Neural progenitor cell (in vitro differentiated cells): ENCODE measurements around the gene ABCA1. TPM values are rescaled to one million over a fixed set of nuclear protein-coding genes. Genes with fewer than 3 reads are reported as not detected.

Source experiments
- DNase-seq: peaks from one replicate; pipeline ENCODE4 v3.0.0-alpha.2; 2016; ENCODE audit warnings: low spot score
- H2AFZ ChIP-seq: fragments of 200-600 bp; sonication (generic); replicated peaks from 2 replicates; pipeline ENCODE4 v1.6.1; 2016; ENCODE audit warnings: antibody characterized with exemption
- H3F3A ChIP-seq: fragments of 200-600 bp; sonication (generic); 2 replicates; pipeline ENCODE4 v1.6.1; 2016; ENCODE audit warnings: antibody characterized with exemption, low read depth
- H3K27ac ChIP-seq: fragments of 200-600 bp; sonication (generic); 2 replicates; pipeline ENCODE4 v1.5.1; 2016; ENCODE audit warnings: mild to moderate bottlenecking
- H3K27me3 ChIP-seq: fragments of 200-600 bp; sonication (generic); 2 replicates; pipeline ENCODE4 v1.6.1; 2016; ENCODE audit warnings: mild to moderate bottlenecking, moderate library complexity
- H3K36me3 ChIP-seq: fragments of 200-600 bp; sonication (generic); 2 replicates; pipeline ENCODE4 v1.5.1; 2016
- H3K4me1 ChIP-seq: fragments of 200-600 bp; sonication (generic); 2 replicates; pipeline ENCODE4 v1.6.1; 2016; ENCODE audit warnings: mixed run types
- H3K4me2 ChIP-seq: fragments of 200-600 bp; sonication (generic); 2 replicates; pipeline ENCODE4 v1.6.1; 2016
- H3K4me3 ChIP-seq: fragments of 200-600 bp; sonication (generic); 2 replicates; pipeline ENCODE4 v1.5.1; 2016
- H3K79me2 ChIP-seq: fragments of 200-600 bp; sonication (generic); 2 replicates; pipeline ENCODE4 v1.6.1; 2016; ENCODE audit warnings: low read depth
- H3K9ac ChIP-seq: fragments of 200-600 bp; sonication (generic); 2 replicates; pipeline ENCODE4 v1.6.1; 2016
- H3K9me3 ChIP-seq: fragments of 200-600 bp; sonication (generic); 2 replicates; pipeline ENCODE4 v1.5.1; 2016; ENCODE audit warnings: low read depth
- H4K20me1 ChIP-seq: fragments of 200-600 bp; sonication (generic); 2 replicates; pipeline ENCODE4 v1.6.1; 2016; ENCODE audit warnings: low read depth
- H3K27ac Mint-ChIP-seq: 3 replicates; pipeline ENCODE4 v1.8.0; 2021; ENCODE audit warnings: mixed read lengths
- H3K27me3 Mint-ChIP-seq: 2 replicates; pipeline ENCODE4 v1.8.0; 2022; ENCODE audit warnings: low read depth, mild to moderate bottlenecking, inconsistent platforms, moderate library complexity, mixed read lengths; ENCODE audit not compliant: insufficient read depth
- H3K36me3 Mint-ChIP-seq: 3 replicates; pipeline ENCODE4 v1.8.0; 2021; ENCODE audit warnings: mixed read lengths
- H3K4me1 Mint-ChIP-seq: 3 replicates; pipeline ENCODE4 v1.8.0; 2021; ENCODE audit warnings: mixed read lengths
- H3K4me3 Mint-ChIP-seq: 3 replicates; pipeline ENCODE4 v1.8.0; 2021; ENCODE audit warnings: mild to moderate bottlenecking, moderate library complexity, mixed read lengths
- H3K9me3 Mint-ChIP-seq: 3 replicates; pipeline ENCODE4 v1.8.0; 2020; ENCODE audit warnings: mixed read lengths
- EZH2 ChIP-seq: fragments of 200-600 bp; sonication (generic); IDR thresholded peaks from 2 replicates; pipeline ENCODE4 v1.6.1; 2017; ENCODE audit warnings: antibody characterized with exemption, mild to moderate bottlenecking, moderate library complexity
- EZH2phosphoT487 ChIP-seq: fragments of 200-600 bp; sonication (generic); IDR thresholded peaks from 2 replicates; pipeline ENCODE4 v1.6.1; 2017; ENCODE audit warnings: antibody characterized with exemption
- total RNA-seq: library from RNA; depleted of rRNA; stranded (reverse); fragments of >200 nt; gene quantifications from 2 replicates; pipeline ENCODE4 v1.2.3, GENCODE V29; 2015; ENCODE audit warnings: low replicate concordance
- TF ChIP-seq, protein P1 (sequence below): fragments of 200-600 bp; sonication (generic); IDR thresholded peaks from 2 replicates; pipeline ENCODE4 v1.5.1; 2017; ENCODE audit warnings: antibody characterized with exemption, mild to moderate bottlenecking

ABCA1 gene
- total RNA-seq, 1 donor from 2014 or later = 32.4 TPM

- H3K9me3 ChIP-seq = no peaks in the 10 kb centered on the region
- no peak overlapping the region for H2AFZ ChIP-seq
- no peaks in the 10 kb centered on the region for H4K20me1 ChIP-seq
- no peak overlapping the region for H3K9ac ChIP-seq
- no peaks in the 10 kb centered on the region for H3K36me3 ChIP-seq
- Mint-ChIP-seq H3K4me1 (no peaks in the 10 kb centered on the region), H3K27ac (no peak overlapping the region), H3K27me3 (no peaks in the 10 kb centered on the region), H3K9me3 (no peaks in the 10 kb centered on the region), H3K36me3 (peaks cover 22% of the 10 kb centered on the region), H3K4me3 (no peak overlapping the region)
- no peak for TF ChIP-seq EZH2phosphoT487
- TF ChIP-seq, protein P1, sequence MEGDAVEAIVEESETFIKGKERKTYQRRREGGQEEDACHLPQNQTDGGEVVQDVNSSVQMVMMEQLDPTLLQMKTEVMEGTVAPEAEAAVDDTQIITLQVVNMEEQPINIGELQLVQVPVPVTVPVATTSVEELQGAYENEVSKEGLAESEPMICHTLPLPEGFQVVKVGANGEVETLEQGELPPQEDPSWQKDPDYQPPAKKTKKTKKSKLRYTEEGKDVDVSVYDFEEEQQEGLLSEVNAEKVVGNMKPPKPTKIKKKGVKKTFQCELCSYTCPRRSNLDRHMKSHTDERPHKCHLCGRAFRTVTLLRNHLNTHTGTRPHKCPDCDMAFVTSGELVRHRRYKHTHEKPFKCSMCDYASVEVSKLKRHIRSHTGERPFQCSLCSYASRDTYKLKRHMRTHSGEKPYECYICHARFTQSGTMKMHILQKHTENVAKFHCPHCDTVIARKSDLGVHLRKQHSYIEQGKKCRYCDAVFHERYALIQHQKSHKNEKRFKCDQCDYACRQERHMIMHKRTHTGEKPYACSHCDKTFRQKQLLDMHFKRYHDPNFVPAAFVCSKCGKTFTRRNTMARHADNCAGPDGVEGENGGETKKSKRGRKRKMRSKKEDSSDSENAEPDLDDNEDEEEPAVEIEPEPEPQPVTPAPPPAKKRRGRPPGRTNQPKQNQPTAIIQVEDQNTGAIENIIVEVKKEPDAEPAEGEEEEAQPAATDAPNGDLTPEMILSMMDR = no peak
- no peak for TF ChIP-seq EZH2
- no peaks in the 10 kb centered on the region for H3K79me2 ChIP-seq
- H3K27me3 ChIP-seq = no peaks in the 10 kb centered on the region
- H3K4me3 ChIP-seq = no peak overlapping the region
- peaks cover 10% of the 10 kb centered on the region for H3K4me1 ChIP-seq
- DNase-seq = no peak
- no peaks in the 10 kb centered on the region for H3F3A ChIP-seq
- no peak overlapping the region for H3K27ac ChIP-seq
- no peak overlapping the region for H3K4me2 ChIP-seq
Observed at GRCh38 chr9:104836767-104837166, 91.2 kb downstream of the ABCA1 start.

DNA sequence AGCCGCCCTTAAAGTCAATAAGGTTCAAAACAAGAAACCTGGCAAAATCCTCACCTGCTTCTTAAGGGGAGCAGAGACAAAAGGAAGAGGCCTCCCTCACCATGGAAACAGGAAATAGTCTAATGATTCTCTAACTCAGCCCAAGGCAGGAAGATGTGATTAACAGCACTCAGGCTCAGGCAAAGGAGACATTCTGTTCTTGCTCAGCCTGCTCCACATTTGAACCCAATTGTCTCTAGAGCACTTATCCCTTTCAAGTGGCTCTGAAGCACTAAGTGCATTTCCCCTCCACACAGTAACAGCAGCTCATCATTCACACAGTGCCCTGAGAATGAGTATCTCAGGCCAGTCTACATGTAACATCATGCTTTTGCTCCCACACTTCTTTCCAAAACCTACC is 91.7 kb downstream of the ABCA1 start:
- Mint-ChIP-seq H3K36me3 (peaks cover 26% of the 10 kb centered on the region), H3K4me1 (no peaks in the 10 kb centered on the region), H3K9me3 (no peaks in the 10 kb centered on the region), H3K27ac (peak overlapping the region; percentile 21), H3K4me3 (no peak overlapping the region), H3K27me3 (no peaks in the 10 kb centered on the region)
- peaks cover 10% of the 10 kb centered on the region for H3K4me1 ChIP-seq
- DNase-seq = no peak
- H4K20me1 ChIP-seq = no peaks in the 10 kb centered on the region
- no peak overlapping the region for H3K4me3 ChIP-seq
- H3K4me2 ChIP-seq = no peak overlapping the region
- no peak overlapping the region for H3K9ac ChIP-seq
- no peak overlapping the region for H2AFZ ChIP-seq
- no peaks in the 10 kb centered on the region for H3K79me2 ChIP-seq
- no peaks in the 10 kb centered on the region for H3K36me3 ChIP-seq
- TF ChIP-seq EZH2phosphoT487 (no peak), EZH2 (no peak)
- TF ChIP-seq, protein P1 = no peak
- H3F3A ChIP-seq = no peaks in the 10 kb centered on the region
- H3K27me3 ChIP-seq = no peaks in the 10 kb centered on the region
- H3K27ac ChIP-seq = no peak overlapping the region
- H3K9me3 ChIP-seq = no peaks in the 10 kb centered on the region

- Mint-ChIP-seq H3K27ac (no peak overlapping the region), H3K9me3 (no peaks in the 10 kb centered on the region), H3K4me1 (no peaks in the 10 kb centered on the region), H3K27me3 (no peaks in the 10 kb centered on the region), H3K4me3 (no peak overlapping the region), H3K36me3 (peaks cover 28% of the 10 kb centered on the region)
- Histone ChIP-seq H3K4me3 (no peak overlapping the region), H3K4me1 (peaks cover 10% of the 10 kb centered on the region), H3K9me3 (no peaks in the 10 kb centered on the region), H2AFZ (no peak overlapping the region), H3K27ac (no peak overlapping the region), H3F3A (no peaks in the 10 kb centered on the region), H4K20me1 (no peaks in the 10 kb centered on the region), H3K9ac (no peak overlapping the region), H3K36me3 (no peaks in the 10 kb centered on the region), H3K79me2 (no peaks in the 10 kb centered on the region), H3K4me2 (no peak overlapping the region), H3K27me3 (no peaks in the 10 kb centered on the region)
- DNase-seq = no peak
- TF ChIP-seq, protein P1 = no peak
- TF ChIP-seq EZH2phosphoT487 = no peak
Observed at GRCh38 chr9:104835161-104835560, 92.8 kb downstream of the ABCA1 start.

- H3K4me1 Mint-ChIP-seq = no peaks in the 10 kb centered on the region
- DNase-seq = no peak
Observed at GRCh38 chr9:104833696-104834095, 94.3 kb downstream of the ABCA1 start.

More at GRCh38 chr9:104833696-104834095, 94.3 kb downstream of the ABCA1 start:
- TF ChIP-seq, protein P1 = no peak
- no peak for TF ChIP-seq EZH2
- no peak for TF ChIP-seq EZH2phosphoT487
- peaks cover 2% of the 10 kb centered on the region for H3K4me1 ChIP-seq
- no peaks in the 10 kb centered on the region for H3K36me3 ChIP-seq
- H3K79me2 ChIP-seq = no peaks in the 10 kb centered on the region
- Mint-ChIP-seq H3K9me3 (no peaks in the 10 kb centered on the region), H3K27ac (no peak overlapping the region), H3K36me3 (peaks cover 37% of the 10 kb centered on the region), H3K27me3 (no peaks in the 10 kb centered on the region), H3K4me3 (no peak overlapping the region)
- no peaks in the 10 kb centered on the region for H3K9me3 ChIP-seq
- H2AFZ ChIP-seq = no peak overlapping the region
- no peaks in the 10 kb centered on the region for H3F3A ChIP-seq
- H3K27ac ChIP-seq = no peak overlapping the region
- no peak overlapping the region for H3K4me3 ChIP-seq
- no peak overlapping the region for H3K4me2 ChIP-seq
- H4K20me1 ChIP-seq = no peaks in the 10 kb centered on the region
- no peaks in the 10 kb centered on the region for H3K27me3 ChIP-seq
- H3K9ac ChIP-seq = no peak overlapping the region
